HG03342 (cell line): ENCODE data around the gene TAL2.
A peak's percentile ranks its signal among the peaks of the same experiment; 100 is the strongest.

Experiments used
- ATAC-seq: cut with Tn5 transposase; IDR thresholded peaks from one replicate; pipeline ENCODE4 v1.9.1; 2021; ENCODE audit warnings: mild to moderate bottlenecking, moderate library complexity; ENCODE audit not compliant: unreplicated experiment

The TAL2 gene

DNA sequence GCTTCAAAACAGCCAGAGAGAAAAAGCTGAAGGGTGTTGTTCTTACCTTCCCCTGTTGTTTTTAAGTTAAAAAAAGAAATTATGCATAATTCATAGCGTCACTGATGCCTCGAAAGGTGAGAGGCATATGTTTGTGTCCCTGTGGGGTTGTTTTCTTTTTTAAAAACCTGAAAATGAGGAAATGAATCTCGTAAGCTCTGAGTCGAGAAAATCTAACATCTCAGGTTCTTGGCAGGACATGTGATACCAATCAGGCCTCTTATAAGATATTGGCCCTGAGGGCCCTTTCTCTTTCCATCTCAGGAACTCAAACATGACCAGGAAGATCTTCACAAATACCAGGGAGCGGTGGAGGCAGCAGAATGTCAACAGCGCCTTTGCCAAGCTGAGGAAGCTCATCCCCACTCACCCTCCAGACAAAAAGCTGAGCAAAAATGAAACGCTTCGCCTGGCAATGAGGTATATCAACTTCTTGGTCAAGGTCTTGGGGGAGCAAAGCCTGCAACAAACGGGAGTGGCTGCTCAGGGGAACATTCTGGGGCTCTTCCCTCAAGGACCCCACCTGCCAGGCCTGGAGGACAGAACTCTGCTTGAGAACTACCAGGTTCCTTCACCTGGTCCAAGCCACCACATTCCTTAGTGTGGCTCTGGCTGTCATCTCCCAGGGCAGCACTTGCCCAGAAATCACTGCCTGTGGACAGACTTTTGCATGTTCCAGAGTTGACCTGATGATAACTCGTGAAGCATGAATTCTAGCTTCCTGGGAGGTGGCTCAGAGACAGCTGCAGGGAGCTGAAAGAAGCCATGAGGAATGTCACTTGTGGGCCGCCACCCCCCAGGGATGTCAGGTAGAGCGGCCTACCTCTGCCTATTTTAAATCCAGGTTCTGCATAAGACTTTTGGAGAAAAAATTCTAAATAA is at the start of gene TAL2:
TSS of gene TAL2 (plus strand) at position 274 of the 921 bp plus-strand sequence. CDS start at position 314, 40 bp downstream.
- peak; percentile 88 for ATAC-seq

DNA sequence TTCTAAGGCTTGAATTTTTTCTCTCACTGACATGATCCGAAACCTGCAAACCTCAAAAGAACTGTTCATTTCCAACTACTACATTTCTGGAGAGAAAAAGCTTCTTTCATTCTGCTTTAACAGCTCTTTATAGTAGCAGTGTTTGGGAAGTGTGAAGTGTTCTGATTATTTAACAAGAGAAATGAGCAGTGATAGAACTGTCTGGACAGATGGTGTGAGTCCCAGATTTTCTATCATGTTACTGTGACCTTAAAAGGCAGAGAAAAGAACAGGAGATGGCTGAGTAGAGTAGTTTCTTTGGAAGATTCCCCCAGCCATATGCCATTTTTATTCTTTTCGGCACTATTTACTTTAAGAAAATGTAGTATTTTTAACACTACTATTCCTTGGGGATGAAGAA is 41.3 kb upstream of the TAL2 start:
- ATAC-seq: no peak

GRCh38 chr9:105625088-105625487 is 37.2 kb upstream of the TAL2 start:
- no peak for ATAC-seq

- ATAC-seq: no peak
Measured at GRCh38 chr9:105632807-105633206, 29.4 kb upstream of the TAL2 start.

DNA sequence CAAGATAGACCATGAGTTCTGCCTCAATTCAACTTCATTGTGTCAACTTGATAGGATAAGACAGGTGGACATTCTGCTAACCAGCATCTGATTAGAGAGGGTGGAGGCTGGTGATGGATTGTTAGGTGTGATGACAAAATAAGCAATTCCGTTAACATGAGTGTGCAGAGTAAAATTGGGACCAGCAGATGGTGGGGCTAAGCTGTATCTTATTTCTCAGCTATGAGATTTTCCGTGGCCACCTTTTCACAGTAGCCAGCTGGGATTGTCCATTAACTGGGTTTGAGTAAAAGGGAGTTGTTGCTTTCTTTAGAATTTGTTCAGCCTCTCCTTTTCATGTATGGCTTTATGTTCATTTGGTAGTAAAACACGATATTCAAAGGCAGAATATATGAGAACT is 28.8 kb upstream of the TAL2 start:
- no peak for ATAC-seq

- no peak for ATAC-seq
Measured at GRCh38 chr9:105636331-105636730, 25.9 kb upstream of the TAL2 start.

- ATAC-seq: no peak
Measured at GRCh38 chr9:105637787-105638395, 24.4 kb upstream of the TAL2 start.

GRCh38 chr9:105639936-105640335 is 22.3 kb upstream of the TAL2 start:
- no peak for ATAC-seq

DNA sequence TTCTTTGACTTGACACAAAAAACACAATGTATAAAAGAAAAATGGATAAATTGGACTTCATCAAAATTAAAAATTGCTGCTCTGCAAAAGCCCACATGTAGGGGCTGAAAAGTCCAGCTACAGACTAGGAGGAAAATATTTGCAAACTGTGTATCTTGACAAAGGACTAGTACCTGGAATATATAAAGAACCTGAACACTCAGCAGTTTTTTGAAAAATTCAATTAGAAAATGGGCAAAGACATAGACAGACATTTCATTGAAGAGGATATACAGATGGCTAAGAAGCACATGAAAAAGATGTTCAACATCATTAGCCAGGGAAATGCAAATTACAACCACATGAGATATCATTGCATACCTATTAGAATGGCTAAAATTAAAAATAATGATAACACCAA is 18.5 kb upstream of the TAL2 start:
- ATAC-seq: no peak

GRCh38 chr9:105646879-105647594 is 15.2 kb upstream of the TAL2 start:
- no peak for ATAC-seq

DNA sequence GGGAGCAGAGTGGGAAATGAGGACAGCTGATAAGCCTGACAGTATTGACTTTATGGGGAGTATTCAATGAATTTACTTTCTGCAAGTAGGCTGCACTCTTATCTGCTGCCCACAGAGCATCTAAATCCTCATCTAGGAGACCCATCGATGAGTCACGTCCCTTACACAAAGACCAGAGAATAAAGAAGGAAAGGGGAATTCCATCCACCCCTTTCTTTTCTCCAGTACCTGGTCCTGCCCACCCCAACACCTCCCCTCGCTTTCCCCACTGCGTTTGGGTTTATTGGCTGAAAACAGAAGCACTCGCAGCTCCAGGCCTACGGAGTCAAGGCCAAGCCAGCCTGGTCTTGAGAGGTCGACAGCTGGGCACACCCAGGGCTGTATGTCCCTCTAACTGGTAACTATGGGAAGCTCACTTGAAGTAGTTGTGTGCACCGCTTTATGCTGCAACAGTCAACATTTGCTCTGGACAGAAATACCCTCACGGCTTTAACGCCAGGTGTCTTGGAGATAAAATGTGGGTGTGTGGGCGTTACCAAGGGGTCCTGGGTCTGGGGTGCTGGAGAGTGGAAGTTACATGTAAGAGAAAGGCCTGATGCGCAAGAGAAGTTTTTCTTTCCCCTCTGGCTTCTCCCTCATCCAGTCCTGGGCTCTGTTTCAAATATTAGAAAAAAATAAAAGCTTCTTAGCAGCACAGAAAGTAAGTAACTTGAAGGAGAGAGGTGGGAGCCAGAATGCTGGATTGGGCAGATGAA is 14.5 kb upstream of the TAL2 start:
- no peak for ATAC-seq

- no peak for ATAC-seq
Measured at GRCh38 chr9:105651806-105652205, 10.5 kb upstream of the TAL2 start.

- ATAC-seq: no peak
Measured at GRCh38 chr9:105656131-105656921, 5.9 kb upstream of the TAL2 start.

- ATAC-seq: no peak
Measured at GRCh38 chr9:105658351-105658750, 3.9 kb upstream of the TAL2 start.

DNA sequence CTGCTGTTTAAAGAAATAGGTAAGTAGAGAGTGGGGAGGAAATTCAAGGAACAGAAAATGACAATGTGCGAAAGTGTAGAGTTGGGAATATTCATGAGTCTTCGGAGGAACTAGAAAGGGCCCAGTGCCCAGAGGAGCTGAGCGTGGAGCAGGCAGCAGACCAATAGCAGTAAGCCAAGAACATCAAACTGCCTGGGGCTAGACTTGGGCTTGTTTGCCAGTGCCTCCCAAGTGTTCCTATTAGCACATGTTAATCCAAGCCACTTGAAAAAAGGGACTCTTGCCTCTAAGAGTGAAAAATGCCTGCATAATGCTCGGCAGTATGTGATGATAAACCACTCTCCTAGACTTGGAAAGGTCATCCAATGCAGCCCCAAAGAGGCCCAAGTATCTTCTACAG is 1.2 kb upstream of the TAL2 start:
- no peak for ATAC-seq

GRCh38 chr9:105663914-105664313 is 1.7 kb downstream of the TAL2 start:
- ATAC-seq: no peak

GRCh38 chr9:105667867-105668266 is 5.6 kb downstream of the TAL2 start:
- no peak for ATAC-seq

GRCh38 chr9:105670315-105670714 is 8.1 kb downstream of the TAL2 start:
- ATAC-seq: no peak

- no peak for ATAC-seq
Measured at GRCh38 chr9:105670775-105671174, 8.5 kb downstream of the TAL2 start.

DNA sequence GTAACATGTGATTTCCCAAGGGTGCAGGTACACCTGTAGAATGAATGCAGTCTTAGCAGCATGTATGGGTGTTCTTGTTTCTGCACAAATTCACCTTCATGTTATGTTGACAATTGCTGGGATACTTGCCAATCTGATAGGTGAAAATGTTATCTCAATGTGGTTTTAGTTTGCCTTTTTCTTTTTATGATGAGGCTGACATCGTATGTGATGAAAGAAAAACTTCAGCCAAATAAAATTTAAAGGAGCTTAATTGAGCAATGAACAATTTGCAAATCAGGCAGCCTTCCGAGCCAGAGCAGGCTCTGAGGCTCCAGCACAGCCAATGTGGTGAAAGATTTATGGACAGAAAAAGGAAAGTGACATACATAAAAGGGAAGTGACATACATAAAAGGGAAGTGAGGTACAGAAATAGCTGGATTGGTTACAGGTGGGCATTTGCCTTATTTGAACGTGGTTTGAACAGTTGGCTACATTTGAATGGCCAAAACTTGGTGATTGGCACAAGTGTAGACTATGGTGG is 10.5 kb downstream of the TAL2 start:
- no peak for ATAC-seq
